ENCODE results near the gene GSE1. TPM values are rescaled to one million over a fixed set of nuclear protein-coding genes. Genes with fewer than 3 reads are reported as not detected.

The GSE1 gene
- total RNA-seq, 6 donors from 2014 or later, result 80.2 to 332 (median 90.8) TPM

GRCh38 chr16:85724936-85725335 is 111.8 kb downstream of the GSE1 start:
- no peak for DNase-seq
- Histone ChIP-seq H3K36me3 (no peaks in the 10 kb centered on the region), H3K4me1 (peaks cover 0 to 4% (median 0%) of the 10 kb centered on the region in 4 donors), H3K4me3 (no peak overlapping the region), H3K27ac (no peak overlapping the region), H3K9me3 (no peaks in the 10 kb centered on the region), H3K27me3 (no peaks in the 10 kb centered on the region)
- WGBS, 2 donors, result 84 to 86% methylated on average over 6 to 12 of the region's 12 CpGs
- no peak for TF ChIP-seq POLR2AphosphoS5 (IDR thresholded peaks at IDR 0.05)
- no peak for TF ChIP-seq EP300 (IDR thresholded peaks at IDR 0.05)
- TF ChIP-seq CTCF (IDR thresholded peaks at IDR 0.05), result no peak
- TF ChIP-seq POLR2A (IDR thresholded peaks at IDR 0.05), result no peak
- ATAC-seq (ENCODE audit: low FRiP score in 2 of 2), result no peak

Small RNA genes within 50 kb of the gene (small RNA-seq; reads per million reads assigned to genes)
- 0 to 0.14 (median 0) reads per million in 4 donors for gene RN7SL381P

Other genes with a start within 250 kb of the GSE1 start
- gene GINS2, start 75.6 kb downstream of the GSE1 start, total RNA-seq, result under 1 TPM in 4 of 6 donors, not detected in 2; 0.39 to 0.91 (median 0.75) TPM
- 1 to 10 TPM in 5 of 6 donors, not detected in 1; 1.2 to 6.3 (median 4.1) TPM for gene C16orf74, start 137.8 kb downstream of the GSE1 start, total RNA-seq
- gene EMC8, start 186.2 kb downstream of the GSE1 start, total RNA-seq, result 10 to 100 TPM; 15.8 to 39.8 (median 25.6) TPM
- gene COX4I1, start 186.4 kb downstream of the GSE1 start, total RNA-seq, result 100 to 1,000 TPM; 160 to 490 (median 439) TPM